ENCODE results near the gene SERINC3.

Gene SERINC3

DNA sequence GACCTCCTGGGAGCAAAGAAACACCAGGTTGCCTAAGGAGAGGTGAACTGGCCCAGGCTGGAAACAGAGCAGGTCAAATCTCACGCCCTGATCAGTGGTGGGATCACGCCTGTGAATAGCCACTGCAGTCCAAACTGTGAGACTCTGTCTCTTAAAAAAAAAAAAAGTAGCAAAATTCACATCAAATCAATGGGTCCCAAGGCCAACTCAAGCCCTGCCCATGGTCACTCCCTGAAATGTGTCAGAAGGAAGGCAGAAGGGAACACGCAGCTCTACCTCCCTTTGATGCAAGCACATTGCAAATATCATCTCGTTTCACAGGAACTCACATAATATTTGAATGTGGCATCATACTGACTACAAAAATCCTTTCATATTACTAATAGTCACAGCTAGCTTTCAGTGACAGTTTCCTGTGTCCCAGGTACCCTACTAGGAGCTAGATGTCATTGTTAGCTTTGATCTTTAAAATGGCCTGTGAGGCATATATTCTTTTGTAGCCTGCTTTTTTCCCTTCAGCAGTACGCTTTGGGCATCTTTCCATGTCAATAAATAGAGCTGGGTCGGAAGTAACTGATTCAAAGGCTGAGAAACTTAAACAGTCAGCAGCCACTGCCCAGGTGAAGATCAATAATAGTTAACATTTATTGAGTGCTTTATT is 60.6 kb downstream of the SERINC3 start:
- no peaks in the 10 kb centered on the region for H3K27me3 ChIP-seq (replicated peaks; ENCODE audit: insufficient read depth, low read length)
- no peaks in the 10 kb centered on the region for H3K9me3 ChIP-seq (replicated peaks; ENCODE audit: insufficient read depth, low read length)
- no peaks in the 10 kb centered on the region for H4K20me1 ChIP-seq (ENCODE audit: insufficient read depth, low read length)
- H3F3A ChIP-seq (ENCODE audit: insufficient read depth, low read length) = no peaks in the 10 kb centered on the region
- no peak for DNase-seq
- H3K4me3 ChIP-seq (ENCODE audit: low read length) = no peak overlapping the region
- TF ChIP-seq, protein P1, sequence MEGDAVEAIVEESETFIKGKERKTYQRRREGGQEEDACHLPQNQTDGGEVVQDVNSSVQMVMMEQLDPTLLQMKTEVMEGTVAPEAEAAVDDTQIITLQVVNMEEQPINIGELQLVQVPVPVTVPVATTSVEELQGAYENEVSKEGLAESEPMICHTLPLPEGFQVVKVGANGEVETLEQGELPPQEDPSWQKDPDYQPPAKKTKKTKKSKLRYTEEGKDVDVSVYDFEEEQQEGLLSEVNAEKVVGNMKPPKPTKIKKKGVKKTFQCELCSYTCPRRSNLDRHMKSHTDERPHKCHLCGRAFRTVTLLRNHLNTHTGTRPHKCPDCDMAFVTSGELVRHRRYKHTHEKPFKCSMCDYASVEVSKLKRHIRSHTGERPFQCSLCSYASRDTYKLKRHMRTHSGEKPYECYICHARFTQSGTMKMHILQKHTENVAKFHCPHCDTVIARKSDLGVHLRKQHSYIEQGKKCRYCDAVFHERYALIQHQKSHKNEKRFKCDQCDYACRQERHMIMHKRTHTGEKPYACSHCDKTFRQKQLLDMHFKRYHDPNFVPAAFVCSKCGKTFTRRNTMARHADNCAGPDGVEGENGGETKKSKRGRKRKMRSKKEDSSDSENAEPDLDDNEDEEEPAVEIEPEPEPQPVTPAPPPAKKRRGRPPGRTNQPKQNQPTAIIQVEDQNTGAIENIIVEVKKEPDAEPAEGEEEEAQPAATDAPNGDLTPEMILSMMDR (IDR thresholded peaks at IDR 0.05; ENCODE audit: low read length) = no peak
- TF ChIP-seq EZH2 (optimal IDR thresholded peaks at IDR 0.05; ENCODE audit: low read depth, low read length) (no peak), EZH2phosphoT487 (IDR thresholded peaks at IDR 0.05; ENCODE audit: low read length) (no peak)
- H2AFZ ChIP-seq (ENCODE audit: low read length) = no peak overlapping the region
- no peaks in the 10 kb centered on the region for H3K4me1 ChIP-seq (ENCODE audit: low read length)
- H3K27ac ChIP-seq (ENCODE audit: low read length) = no peak overlapping the region
- no peak overlapping the region for H3K4me2 ChIP-seq (ENCODE audit: low read depth, low read length)
- H3K9ac ChIP-seq (ENCODE audit: low read length) = no peak overlapping the region
- no peaks in the 10 kb centered on the region for H3K9me2 ChIP-seq (replicated peaks; ENCODE audit: insufficient read depth, low read length)
- no peaks in the 10 kb centered on the region for H3K79me2 ChIP-seq (ENCODE audit: low read length)
- H3K36me3 ChIP-seq (replicated peaks; ENCODE audit: insufficient read depth, low read length) = no peaks in the 10 kb centered on the region

DNA sequence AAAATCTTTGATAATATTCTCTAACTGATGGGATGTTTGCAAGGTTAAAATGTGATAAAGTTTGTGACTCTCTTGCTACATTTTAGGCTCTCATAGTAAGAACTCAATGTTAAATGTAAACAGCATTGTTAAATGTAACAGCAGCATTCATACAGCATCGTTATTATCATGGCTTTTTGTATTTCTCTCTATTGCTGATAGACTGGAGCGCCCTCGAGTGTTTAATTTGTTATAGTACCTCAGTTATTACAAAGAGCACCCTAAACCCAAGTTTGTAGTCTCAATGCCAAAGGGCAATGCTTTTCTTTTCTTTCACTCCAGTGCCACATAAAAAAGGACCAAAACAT is 61.1 kb downstream of the SERINC3 start:
- no peaks in the 10 kb centered on the region for H3K4me1 ChIP-seq (ENCODE audit: low read length)
- TF ChIP-seq EZH2 (optimal IDR thresholded peaks at IDR 0.05; ENCODE audit: low read depth, low read length) = no peak
- TF ChIP-seq, protein P1 (IDR thresholded peaks at IDR 0.05; ENCODE audit: low read length) = peak; percentile 44
- no peak overlapping the region for H3K9ac ChIP-seq (ENCODE audit: low read length)
- no peaks in the 10 kb centered on the region for H3K36me3 ChIP-seq (replicated peaks; ENCODE audit: insufficient read depth, low read length)
- H3K9me2 ChIP-seq (replicated peaks; ENCODE audit: insufficient read depth, low read length) = no peaks in the 10 kb centered on the region
- H3K4me2 ChIP-seq (ENCODE audit: low read depth, low read length) = no peak overlapping the region
- H3K9me3 ChIP-seq (replicated peaks; ENCODE audit: insufficient read depth, low read length) = no peaks in the 10 kb centered on the region
- no peaks in the 10 kb centered on the region for H4K20me1 ChIP-seq (ENCODE audit: insufficient read depth, low read length)
- no peak overlapping the region for H2AFZ ChIP-seq (ENCODE audit: low read length)
- H3K27ac ChIP-seq (ENCODE audit: low read length) = no peak overlapping the region
- H3K27me3 ChIP-seq (replicated peaks; ENCODE audit: insufficient read depth, low read length) = no peaks in the 10 kb centered on the region
- no peaks in the 10 kb centered on the region for H3K79me2 ChIP-seq (ENCODE audit: low read length)
- DNase-seq = peak; percentile 37
- H3F3A ChIP-seq (ENCODE audit: insufficient read depth, low read length) = no peaks in the 10 kb centered on the region
- H3K4me3 ChIP-seq (ENCODE audit: low read length) = no peak overlapping the region

DNA sequence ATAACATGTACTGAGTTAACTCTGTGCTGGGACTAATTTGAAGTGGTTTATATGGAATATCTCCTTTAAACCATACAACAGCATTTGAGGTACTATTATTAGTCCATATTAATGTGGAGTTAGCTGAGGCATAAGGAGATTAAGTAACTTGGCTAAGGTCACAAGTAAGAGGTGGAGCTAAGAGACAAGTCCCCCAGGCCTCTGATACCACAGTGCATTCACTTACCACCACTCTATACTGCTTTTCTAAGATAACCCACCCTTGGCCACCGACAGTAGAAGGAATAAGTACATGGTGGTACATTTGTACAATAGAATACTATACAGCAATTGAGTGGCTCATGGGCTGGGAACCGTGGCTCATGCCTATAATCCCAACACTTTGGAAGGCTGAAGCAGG is 62.6 kb downstream of the SERINC3 start:
- Histone ChIP-seq H3K27ac (ENCODE audit: low read length) (no peak overlapping the region), H3K9ac (ENCODE audit: low read length) (no peak overlapping the region), H3F3A (ENCODE audit: insufficient read depth, low read length) (no peaks in the 10 kb centered on the region), H3K36me3 (replicated peaks; ENCODE audit: insufficient read depth, low read length) (no peaks in the 10 kb centered on the region), H3K9me2 (replicated peaks; ENCODE audit: insufficient read depth, low read length) (no peaks in the 10 kb centered on the region), H2AFZ (ENCODE audit: low read length) (no peak overlapping the region), H3K79me2 (ENCODE audit: low read length) (no peaks in the 10 kb centered on the region), H3K9me3 (replicated peaks; ENCODE audit: insufficient read depth, low read length) (no peaks in the 10 kb centered on the region), H3K4me1 (ENCODE audit: low read length) (no peaks in the 10 kb centered on the region), H3K27me3 (replicated peaks; ENCODE audit: insufficient read depth, low read length) (no peaks in the 10 kb centered on the region), H3K4me3 (ENCODE audit: low read length) (no peak overlapping the region), H4K20me1 (ENCODE audit: insufficient read depth, low read length) (no peaks in the 10 kb centered on the region), H3K4me2 (ENCODE audit: low read depth, low read length) (no peak overlapping the region)
- TF ChIP-seq, protein P1 (IDR thresholded peaks at IDR 0.05; ENCODE audit: low read length) = no peak
- TF ChIP-seq EZH2 (optimal IDR thresholded peaks at IDR 0.05; ENCODE audit: low read depth, low read length) (no peak), EZH2phosphoT487 (IDR thresholded peaks at IDR 0.05; ENCODE audit: low read length) (no peak)
- no peak for DNase-seq

Measured in MM.1S (cell line).